ENCODE measurements around the gene SNX2.
"Not testable (repeated sequence)": the region's sequence is repeated elsewhere in the genome, so short reads cannot be mapped to it uniquely, and the experiment has no call there.

Gene SNX2

GRCh38 chr5:122774861-122775549, at the start of gene SNX2:
Gene SNX2 (plus strand): TSS chr5:122775080. CDS start chr5:122775104, 24 bp downstream.
- no peak for FAIRE-seq

DNA sequence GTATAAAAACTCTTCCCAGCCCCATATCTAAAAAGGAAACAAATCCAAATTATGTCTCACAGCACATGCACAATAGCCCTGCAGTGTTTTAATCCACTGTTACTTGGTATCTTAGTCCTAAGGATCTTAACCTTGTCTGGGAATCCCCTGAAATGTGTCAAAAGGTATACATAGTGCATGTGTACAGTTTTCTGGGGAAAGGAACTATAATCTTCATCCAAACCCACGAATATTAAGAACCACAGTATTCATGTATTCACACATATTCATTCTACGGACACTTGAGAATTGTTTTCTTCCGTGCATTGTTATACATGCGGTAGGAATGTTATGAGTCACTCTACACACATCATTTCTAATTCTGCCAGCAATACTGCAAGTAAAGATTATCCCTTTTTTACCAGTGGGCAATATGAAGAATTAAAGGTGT, 47.8 kb upstream of the SNX2 start:
- no peak for FAIRE-seq

DNA sequence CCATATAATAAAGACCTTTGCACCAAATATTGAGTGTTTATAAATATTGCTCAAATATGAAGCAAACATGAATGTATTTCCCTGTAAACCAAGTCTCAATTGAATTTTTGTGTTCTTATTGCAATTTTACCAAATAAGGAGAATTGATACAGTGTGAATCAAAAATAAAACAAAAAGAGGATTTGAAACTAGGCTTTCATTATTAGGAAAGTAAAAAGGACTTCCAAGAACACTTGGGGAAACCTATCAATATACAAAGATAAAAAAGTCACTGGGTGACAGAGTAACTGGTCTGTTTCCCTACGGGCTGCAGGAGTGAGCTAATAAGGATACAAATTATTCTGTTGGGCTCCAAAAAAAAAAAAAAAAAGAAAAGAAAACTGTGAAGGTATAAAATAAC, 44.8 kb upstream of the SNX2 start:
- no peak for FAIRE-seq

GRCh38 chr5:122730456-122730855, 44.4 kb upstream of the SNX2 start:
- FAIRE-seq = no peak

DNA sequence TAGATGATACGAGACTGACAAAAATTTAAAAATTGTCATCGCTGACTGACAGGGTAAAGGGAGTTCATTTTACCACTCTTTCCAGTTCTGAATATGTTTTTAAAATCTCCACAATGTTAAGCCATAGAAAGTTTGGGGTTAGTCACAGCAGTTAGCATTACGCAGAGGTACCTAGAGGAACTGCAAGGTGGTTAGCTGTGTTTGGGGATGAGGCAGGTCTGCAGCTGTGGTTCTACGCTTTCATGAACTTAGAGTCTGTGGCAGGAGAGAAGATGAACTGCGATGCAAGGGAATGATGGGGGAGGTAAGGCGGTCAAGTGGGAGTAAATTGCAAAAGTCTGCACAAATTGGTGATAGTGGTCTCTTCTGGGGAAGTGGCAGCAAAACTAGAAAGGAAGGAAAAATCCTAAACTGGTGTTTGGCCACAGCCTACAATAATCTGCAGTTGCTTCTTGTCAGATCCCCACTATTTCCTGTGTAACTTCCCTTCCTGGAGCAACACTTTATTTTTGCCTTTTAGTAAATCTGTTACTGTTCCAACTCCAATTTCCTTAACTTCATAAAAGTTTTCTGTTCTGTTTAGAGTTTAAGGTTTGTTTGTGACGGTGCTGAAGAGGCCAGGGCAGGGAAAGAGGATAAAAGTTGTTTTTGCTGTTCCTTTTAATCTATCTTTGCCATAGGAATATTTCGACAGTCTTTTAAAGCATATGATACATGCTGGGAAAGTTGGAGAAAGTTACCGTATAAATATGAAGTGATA, 38.6 kb upstream of the SNX2 start:
- FAIRE-seq = no peak

GRCh38 chr5:122738088-122738487, 36.8 kb upstream of the SNX2 start:
- no peak for FAIRE-seq

DNA sequence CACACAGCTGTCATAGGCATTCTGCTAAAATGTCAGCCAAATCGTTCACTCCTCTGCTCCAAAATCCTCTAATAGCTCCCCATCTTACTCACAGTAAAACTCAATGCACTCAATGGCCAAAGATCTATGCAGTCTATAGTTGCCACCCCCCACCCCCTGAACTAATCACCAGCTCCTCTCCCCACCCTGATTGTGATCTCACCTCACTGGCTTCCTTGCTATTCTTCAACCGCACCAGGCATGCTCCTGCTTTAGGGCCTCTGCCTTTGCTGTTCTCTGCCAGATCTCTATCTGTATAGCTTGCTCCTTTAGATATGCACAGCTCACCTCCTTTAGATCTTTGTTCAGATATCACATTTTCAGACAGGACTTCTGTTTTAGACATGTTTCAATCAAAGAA, 33.2 kb upstream of the SNX2 start:
- FAIRE-seq = no peak

DNA sequence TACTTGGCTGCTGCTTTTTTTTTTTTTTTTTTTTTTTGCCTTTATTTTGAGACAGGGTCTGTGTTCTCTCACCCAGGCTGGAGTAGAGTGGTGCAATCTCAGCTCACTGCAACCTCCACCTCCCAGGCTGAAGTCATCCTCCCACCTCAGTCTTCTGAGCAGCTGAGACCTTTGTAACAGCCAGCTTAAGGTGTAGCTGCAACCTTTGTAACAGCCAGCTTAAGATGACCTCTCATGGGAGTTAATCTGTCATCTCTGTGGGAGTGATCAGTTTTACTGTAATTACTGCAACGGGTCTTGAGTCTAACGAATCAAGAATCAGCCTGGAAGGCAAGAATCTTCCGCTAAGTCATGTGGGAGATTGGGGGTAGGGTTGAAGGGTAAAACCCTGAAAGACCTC, 31.6 kb upstream of the SNX2 start:
- no peak for FAIRE-seq

DNA sequence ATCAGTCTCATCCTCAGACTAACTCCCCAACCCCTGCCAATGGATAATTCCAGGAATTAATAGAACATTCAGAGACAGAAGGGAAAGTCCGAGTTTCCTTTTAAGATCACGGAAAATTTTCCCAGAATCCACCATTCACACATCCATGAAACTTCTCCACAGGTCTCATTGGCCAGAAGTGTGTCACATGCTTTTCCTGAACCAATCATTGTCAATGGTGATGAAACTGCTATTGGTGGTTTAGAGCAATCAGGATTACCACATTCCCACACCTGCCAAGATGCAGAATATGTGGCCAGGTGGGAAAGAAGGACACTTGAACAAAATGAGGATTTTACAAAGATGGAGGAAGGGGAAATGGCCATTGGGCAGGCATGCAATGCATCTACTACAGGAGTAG, 29.3 kb upstream of the SNX2 start:
- no peak for FAIRE-seq

- FAIRE-seq = no peak
Measured at GRCh38 chr5:122749886-122750285, 25.0 kb upstream of the SNX2 start.

DNA sequence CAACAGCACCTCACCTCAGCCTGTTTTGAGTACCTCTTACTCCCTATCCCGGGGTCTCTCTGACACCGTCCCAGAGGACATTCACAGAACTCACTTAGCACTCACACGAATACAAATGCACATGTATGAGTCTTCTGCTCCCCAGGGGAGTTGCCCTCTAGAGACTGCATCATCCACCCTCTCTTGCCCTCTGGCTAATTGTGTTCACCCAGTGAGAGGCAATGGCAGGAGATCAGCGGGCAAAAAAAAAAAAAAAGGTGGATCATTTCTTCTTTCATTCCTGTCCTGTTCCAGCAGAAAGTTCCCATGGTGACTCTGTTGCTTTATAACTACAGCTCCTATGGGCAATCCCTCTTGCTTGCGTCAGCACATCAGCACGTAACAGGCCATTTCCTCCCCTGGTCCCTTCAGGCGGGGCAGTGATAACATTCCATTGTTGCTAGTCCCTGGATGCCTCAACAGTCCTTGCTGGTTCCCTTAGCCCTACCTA, 23.5 kb upstream of the SNX2 start:
- FAIRE-seq = no peak

DNA sequence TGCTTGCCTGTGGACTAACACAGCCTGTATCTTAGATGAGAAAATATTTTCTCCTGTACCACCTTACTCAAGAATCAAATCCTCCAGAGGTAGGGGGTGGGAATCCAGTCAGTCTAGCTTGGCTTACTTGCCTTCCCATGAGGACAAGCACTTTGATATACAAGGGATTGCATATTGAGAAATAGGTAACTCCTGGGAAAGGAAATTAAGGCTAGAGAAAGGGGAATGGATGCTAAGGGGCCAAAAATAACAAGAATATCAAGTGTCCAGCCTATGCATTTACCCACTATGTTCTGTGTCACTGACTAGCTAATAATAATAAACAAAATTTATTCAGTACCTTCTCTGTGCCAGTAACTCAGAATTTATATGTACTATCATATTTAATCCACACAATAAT, 21.4 kb upstream of the SNX2 start:
- FAIRE-seq = no peak

DNA sequence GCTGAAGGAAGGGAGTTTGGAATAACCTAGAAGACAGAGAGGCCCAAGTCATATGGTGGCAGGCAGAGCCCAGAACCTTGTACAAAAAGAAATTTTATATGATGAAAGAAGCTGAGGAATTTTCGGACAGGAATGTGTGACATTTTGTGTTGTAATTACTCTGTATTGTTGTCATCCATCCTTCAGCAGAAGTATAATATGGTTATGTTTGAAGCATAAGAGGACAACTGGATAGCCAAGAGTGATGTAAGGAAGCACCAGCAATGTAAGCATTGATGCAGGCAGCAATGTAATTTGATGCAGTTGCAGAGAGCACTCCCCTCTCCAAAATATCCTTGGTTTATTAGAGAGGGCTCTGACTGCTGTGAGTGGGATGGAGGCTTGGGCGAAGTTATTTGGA, 19.1 kb upstream of the SNX2 start:
- no peak for FAIRE-seq

GRCh38 chr5:122756264-122756911, 18.5 kb upstream of the SNX2 start:
- no peak for FAIRE-seq

- FAIRE-seq = no peak
Measured at GRCh38 chr5:122757285-122757684, 17.6 kb upstream of the SNX2 start.

DNA sequence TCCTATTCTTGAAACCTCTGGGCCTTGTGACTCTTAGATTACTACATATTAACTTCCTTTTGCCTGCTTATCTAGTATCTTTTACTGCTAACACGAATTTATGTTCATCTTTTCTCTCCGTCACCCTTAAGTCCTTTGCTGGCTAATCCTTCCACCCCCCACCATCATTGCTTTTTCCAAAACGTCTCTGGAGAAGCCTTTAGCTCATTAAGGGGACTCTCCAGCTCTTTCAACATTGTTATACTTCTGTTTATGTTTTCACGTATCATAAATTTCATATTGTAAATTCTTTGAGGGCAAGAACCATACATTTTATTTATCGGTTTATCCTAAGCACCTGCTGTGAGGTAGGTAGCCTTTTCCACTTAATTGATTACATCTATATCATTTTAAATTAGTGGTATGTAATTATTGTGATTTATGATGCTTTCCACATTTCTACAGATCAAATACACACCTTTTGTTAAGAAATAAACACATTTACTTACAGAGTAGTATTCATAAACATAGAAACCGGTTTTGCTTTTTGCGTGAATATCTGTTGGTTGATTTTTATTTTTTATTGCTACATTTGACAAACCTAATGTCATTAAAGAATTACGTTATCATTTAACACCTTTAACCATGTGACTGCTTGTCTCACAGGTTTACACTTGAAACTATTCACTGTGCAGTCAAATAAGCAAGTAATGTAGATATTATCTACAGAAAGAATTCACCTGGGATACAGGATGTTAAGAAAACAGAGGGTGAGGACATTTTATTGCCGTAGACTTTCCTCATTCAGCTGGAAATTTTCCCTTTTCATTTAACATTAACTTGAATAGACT, 15.4 kb upstream of the SNX2 start:
- no peak for FAIRE-seq

- no peak for FAIRE-seq
Measured at GRCh38 chr5:122760236-122760635, 14.6 kb upstream of the SNX2 start.

- no peak for FAIRE-seq
Measured at GRCh38 chr5:122761115-122761514, 13.8 kb upstream of the SNX2 start.

- FAIRE-seq = not testable (repeated sequence)
Measured at GRCh38 chr5:122761896-122762295, 13.0 kb upstream of the SNX2 start.

- no peak for FAIRE-seq
Measured at GRCh38 chr5:122766130-122766529, 8.8 kb upstream of the SNX2 start.

DNA sequence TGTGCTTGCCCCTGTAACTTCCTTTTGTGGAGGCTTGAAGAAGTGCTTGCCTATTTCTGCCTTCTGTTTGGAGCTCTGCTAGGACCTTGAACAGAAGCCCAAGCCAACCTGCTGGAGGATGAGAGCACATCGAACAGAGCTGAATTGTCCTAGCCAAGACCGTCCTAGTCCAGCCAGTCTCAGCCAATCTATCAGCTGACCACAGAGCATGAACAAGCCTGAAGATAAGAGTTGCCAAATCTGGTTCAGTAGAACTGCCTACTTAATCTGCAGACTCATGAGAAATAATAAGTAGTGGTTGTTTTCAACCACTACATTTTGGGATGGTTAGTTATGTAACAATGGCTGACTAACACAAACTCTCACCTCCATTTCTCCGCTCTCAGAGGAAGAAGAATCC, 4.4 kb upstream of the SNX2 start:
- FAIRE-seq = no peak

DNA sequence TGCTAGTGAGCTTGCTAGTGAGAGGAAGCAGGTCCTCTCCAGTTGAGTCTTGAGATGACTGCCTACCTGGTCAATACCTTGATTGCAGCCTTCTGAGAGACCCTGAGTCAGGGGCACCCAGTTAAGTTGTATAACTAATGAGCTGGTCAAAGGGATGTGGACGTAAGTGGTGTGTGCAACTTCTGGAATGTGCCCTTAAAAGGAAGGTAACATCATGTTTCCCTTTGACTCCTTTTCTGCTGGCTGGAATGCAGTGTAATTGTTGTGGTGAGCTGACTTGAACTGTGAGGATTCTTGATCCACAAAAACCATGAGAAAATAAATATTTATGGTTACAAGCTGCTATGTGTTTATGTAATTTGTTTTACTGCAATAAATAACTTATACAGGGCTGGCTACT, 2.4 kb upstream of the SNX2 start:
- FAIRE-seq = no peak

GRCh38 chr5:122773619-122774018, 1.3 kb upstream of the SNX2 start:
- no peak for FAIRE-seq
